GM12865 (cell line): ENCODE measurements around the gene SMIM10L1.

Source experiments
- DNase-seq: peaks from one replicate; pipeline ENCODE4 v3.0.0; 2010; ENCODE audit warnings: low read depth
- H3K4me3 ChIP-seq: 2 replicates; pipeline ENCODE4 v1.5.1; 2011; ENCODE audit warnings: mild to moderate bottlenecking, low read depth, low read length, control low read depth
- TF ChIP-seq, protein P1 (sequence below): IDR thresholded peaks from 2 replicates; pipeline ENCODE4 v1.5.1; 2011; ENCODE audit warnings: low read length, control low read depth, low read depth, inconsistent platforms; ENCODE audit not compliant: insufficient read depth; ENCODE audit errors: missing control alignments

Gene SMIM10L1

DNA sequence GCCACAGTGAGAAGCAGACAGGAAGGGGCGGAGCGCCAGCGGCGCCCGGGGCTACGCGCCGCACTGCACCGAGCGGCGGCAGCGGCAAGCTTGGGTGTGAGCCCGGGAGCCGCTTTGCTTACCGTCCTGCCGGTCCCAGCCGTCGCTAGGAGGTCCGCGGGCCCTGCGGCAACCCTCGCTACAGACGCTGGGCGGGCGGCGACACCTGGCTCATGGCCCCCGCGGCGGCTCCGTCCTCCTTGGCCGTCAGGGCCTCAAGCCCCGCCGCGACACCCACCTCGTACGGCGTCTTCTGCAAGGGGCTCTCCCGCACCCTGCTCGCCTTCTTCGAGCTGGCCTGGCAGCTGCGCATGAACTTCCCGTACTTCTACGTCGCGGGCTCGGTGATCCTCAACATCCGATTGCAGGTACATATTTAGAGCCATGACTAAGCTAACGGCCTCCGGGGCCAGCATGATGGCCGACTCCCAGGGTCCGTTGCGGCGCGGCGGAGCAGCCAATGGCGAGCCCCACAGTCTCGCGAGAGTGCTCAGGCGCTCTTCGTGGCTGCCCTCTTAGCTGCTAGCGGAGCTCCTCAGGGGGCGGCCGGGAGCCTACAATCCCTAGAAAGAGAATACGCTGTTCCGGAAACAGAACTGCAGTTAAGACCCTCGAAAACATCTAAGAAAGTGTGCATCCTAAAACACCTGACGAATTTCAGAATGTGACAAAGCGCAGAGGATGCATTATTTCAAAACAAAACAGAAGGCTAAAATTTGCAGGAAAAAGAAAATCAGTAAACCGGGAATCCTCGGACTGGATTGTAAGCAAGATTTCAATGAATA is at the start of gene SMIM10L1:
Gene SMIM10L1, plus strand, starts transcription at position 50 of the 824 bp plus-strand sequence. Its CDS starts 163 bp downstream, at position 213.
- peak within 1 kb of the TSS; percentile 83 for H3K4me3 ChIP-seq
- TF ChIP-seq, protein P1, sequence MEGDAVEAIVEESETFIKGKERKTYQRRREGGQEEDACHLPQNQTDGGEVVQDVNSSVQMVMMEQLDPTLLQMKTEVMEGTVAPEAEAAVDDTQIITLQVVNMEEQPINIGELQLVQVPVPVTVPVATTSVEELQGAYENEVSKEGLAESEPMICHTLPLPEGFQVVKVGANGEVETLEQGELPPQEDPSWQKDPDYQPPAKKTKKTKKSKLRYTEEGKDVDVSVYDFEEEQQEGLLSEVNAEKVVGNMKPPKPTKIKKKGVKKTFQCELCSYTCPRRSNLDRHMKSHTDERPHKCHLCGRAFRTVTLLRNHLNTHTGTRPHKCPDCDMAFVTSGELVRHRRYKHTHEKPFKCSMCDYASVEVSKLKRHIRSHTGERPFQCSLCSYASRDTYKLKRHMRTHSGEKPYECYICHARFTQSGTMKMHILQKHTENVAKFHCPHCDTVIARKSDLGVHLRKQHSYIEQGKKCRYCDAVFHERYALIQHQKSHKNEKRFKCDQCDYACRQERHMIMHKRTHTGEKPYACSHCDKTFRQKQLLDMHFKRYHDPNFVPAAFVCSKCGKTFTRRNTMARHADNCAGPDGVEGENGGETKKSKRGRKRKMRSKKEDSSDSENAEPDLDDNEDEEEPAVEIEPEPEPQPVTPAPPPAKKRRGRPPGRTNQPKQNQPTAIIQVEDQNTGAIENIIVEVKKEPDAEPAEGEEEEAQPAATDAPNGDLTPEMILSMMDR = peak; percentile 1
- DNase-seq = peak; percentile 96

DNA sequence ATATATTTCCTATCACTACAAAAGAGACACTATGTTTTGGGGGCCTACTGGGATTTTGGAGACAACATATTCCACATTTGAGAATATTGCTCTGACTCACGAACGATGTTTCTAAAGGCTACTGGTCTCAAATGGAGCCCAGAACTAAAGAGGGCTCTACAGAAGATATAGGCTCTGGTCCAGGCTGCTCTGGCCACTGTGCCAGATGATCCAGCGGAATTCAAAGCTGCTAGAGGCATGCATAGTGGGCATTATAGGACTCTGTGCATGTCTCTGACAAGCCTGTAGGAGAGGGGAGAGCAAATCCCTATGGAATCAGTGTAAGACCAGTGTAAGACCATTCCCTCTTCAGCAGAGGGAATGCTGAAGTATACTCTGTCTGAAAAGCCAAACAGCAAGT is 40.6 kb upstream of the SMIM10L1 start:
- TF ChIP-seq, protein P1 = no peak
- DNase-seq = no peak

DNA sequence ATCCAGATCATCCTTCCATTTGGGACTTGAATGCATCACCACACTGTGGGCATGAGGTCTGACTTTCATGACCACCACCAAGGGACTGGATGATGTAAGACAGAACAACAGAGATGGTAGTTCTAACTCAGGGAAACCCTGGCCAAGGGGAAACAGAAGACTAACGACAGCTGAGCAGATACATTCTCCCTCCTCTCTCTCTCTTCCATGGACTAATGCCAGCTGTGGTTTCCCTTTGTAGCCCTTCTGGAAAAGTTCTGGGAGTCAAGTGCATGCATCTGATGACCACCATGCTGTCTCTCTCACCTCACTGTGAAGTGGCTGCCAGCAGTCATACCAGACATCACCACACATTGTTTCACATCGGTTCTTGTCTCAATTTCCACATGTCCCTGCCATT is 40.0 kb upstream of the SMIM10L1 start:
- H3K4me3 ChIP-seq = no peak overlapping the region
- TF ChIP-seq, protein P1 = no peak
- no peak for DNase-seq

More for the DNA sequence above, 40.6 kb upstream of the SMIM10L1 start:
- no peak overlapping the region for H3K4me3 ChIP-seq

GRCh38 chr12:11133162-11133561 is 37.8 kb upstream of the SMIM10L1 start:
- no peak for DNase-seq
- TF ChIP-seq, protein P1 = no peak
- no peak overlapping the region for H3K4me3 ChIP-seq

DNA sequence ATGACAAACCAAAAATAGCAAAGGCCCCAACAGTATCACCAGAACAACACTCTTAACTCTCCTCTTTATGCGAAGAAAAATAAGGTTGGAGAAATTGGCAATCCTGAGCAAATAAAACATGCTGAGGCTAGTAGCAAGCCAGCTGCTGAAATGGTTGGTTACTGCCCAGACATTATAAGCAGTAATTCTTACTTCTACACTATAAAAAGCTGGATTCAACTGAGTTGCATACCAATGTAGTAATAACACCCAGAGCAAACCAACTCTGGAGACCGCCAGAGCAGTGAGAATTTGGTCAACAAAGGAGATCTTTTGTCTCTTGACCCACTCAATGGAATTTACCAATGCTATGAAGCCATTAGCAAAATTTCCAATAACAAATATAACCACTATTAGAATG is 37.2 kb upstream of the SMIM10L1 start:
- DNase-seq = no peak
- no peak overlapping the region for H3K4me3 ChIP-seq
- TF ChIP-seq, protein P1 = no peak

GRCh38 chr12:11134305-11134704 is 36.7 kb upstream of the SMIM10L1 start, which contains the start of gene TAS2R30:
TAS2R30 (minus strand) TSS chr12:11134644; CDS start chr12:11134244, 400 bp downstream.
- TF ChIP-seq, protein P1 = no peak

More at GRCh38 chr12:11134305-11134704, 36.7 kb upstream of the SMIM10L1 start, which contains the start of gene TAS2R30:
- no peak for DNase-seq
- no peak within 1 kb of the TSS for H3K4me3 ChIP-seq
